Measurements from ENCODE around the gene TNFRSF18. TPM values are rescaled to one million over a fixed set of nuclear protein-coding genes. Genes with fewer than 3 reads are reported as not detected.

The TNFRSF18 gene
- total RNA-seq, 6 experiments from 2014 or later = 0.24 to 0.27 TPM; not detected in 4

- Histone ChIP-seq H3K9me3 (no peaks in the 10 kb centered on the region), H3K4me1 (no peaks in the 10 kb centered on the region), H3K27me3 (peaks cover 0 to 9% of the 10 kb centered on the region in 2 donors), H3K36me3 (no peaks in the 10 kb centered on the region), H3K4me3 (no peak overlapping the region), H3K27ac (no peak overlapping the region)
- ATAC-seq = no peak
- no CpG with 5 or more reads among the region's 12 CpGs for WGBS (ENCODE audit: insufficient coverage, low coverage, low lambda C conversion rate, missing lambda C conversion rate)
- no peak for TF ChIP-seq CTCF (IDR thresholded peaks at IDR 0.05)
- TF ChIP-seq POLR2A (IDR thresholded peaks at IDR 0.05) = no peak
- peak in 2 of 3 donors; percentile 39 to 40 for DNase-seq
- intact Hi-C loops (cut with DNase I) = no loop called here
Observed at GRCh38 chr1:1171161-1171545, 35.2 kb downstream of the TNFRSF18 start.

GRCh38 chr1:1170215-1171091 is 35.9 kb downstream of the TNFRSF18 start:
- TF ChIP-seq CTCF (IDR thresholded peaks at IDR 0.05) (no peak), POLR2A (IDR thresholded peaks at IDR 0.05) (no peak)
- H3K27ac ChIP-seq = no peak overlapping the region
- H3K4me1 ChIP-seq = no peaks in the 10 kb centered on the region
- intact Hi-C loops (cut with DNase I) = no loop called here
- WGBS (ENCODE audit: insufficient coverage, low coverage, low lambda C conversion rate, missing lambda C conversion rate) = 40% methylated on average over 6 of the region's 26 CpGs
- peaks cover 0 to 9% of the 10 kb centered on the region in 2 donors for H3K27me3 ChIP-seq
- H3K9me3 ChIP-seq = no peaks in the 10 kb centered on the region
- DNase-seq (peak in 1 of 3 donors; percentile 51), ATAC-seq (no peak)
- H3K4me3 ChIP-seq = no peak overlapping the region
- no peaks in the 10 kb centered on the region for H3K36me3 ChIP-seq

- WGBS (ENCODE audit: insufficient coverage, low coverage, low lambda C conversion rate, missing lambda C conversion rate) = no CpG with 5 or more reads among the region's 32 CpGs
- Histone ChIP-seq H3K36me3 (no peaks in the 10 kb centered on the region), H3K4me3 (no peak overlapping the region), H3K27ac (no peak overlapping the region), H3K9me3 (no peaks in the 10 kb centered on the region), H3K4me1 (no peaks in the 10 kb centered on the region), H3K27me3 (peaks cover 0 to 9% of the 10 kb centered on the region in 2 donors)
- peak in 2 of 3 donors; percentile 17 to 53 for DNase-seq
- intact Hi-C loops (cut with DNase I) = no loop called here
- ATAC-seq = no peak
- TF ChIP-seq CTCF (IDR thresholded peaks at IDR 0.05) (no peak), POLR2A (IDR thresholded peaks at IDR 0.05) (no peak)
Observed at GRCh38 chr1:1169429-1170214, 36.8 kb downstream of the TNFRSF18 start.

- intact Hi-C loops (cut with DNase I) = no loop called here
- no CpG with 5 or more reads among the region's 37 CpGs for WGBS (ENCODE audit: insufficient coverage, low coverage, low lambda C conversion rate, missing lambda C conversion rate)
- H3K4me3 ChIP-seq = no peak overlapping the region
- no peaks in the 10 kb centered on the region for H3K9me3 ChIP-seq
- H3K27ac ChIP-seq = no peak overlapping the region
- ATAC-seq (no peak), DNase-seq (peak in 1 of 3 donors; percentile 51)
- no peaks in the 10 kb centered on the region for H3K4me1 ChIP-seq
- peaks cover 0 to 9% of the 10 kb centered on the region in 2 donors for H3K27me3 ChIP-seq
- TF ChIP-seq CTCF (IDR thresholded peaks at IDR 0.05) = no peak
- TF ChIP-seq POLR2A (IDR thresholded peaks at IDR 0.05) = no peak
- no peaks in the 10 kb centered on the region for H3K36me3 ChIP-seq
Observed at GRCh38 chr1:1168451-1169411, 37.7 kb downstream of the TNFRSF18 start.

Measured in right lobe of liver (tissue), 6 donors.